Heart right ventricle (tissue), 16 donors: ENCODE results near the gene PPOX. TPM values are rescaled to one million over a fixed set of nuclear protein-coding genes. Genes with fewer than 3 reads are reported as not detected.

Source experiments
- ATAC-seq, 8 donors: fragments of 200-7000 bp; cut with Tn5 transposase; one replicate each; pipeline ENCODE4 v1.9.1; 2020; ENCODE audit warnings: mild to moderate bottlenecking in 8 of 8, moderate library complexity in 8 of 8, moderate number of reproducible peaks in 1 of 8
- DNase-seq, 2 donors: peaks; one replicate each; pipeline ENCODE4 v3.0.0-alpha.2; 2020
- H3K27ac ChIP-seq, 10 donors: fragments of 200-600 bp; sonication (generic) in 2 of 10; one replicate each; pipeline versions ENCODE4 v1.5.0 to v1.8.0; 2020 to 2022; ENCODE audit warnings: mild to moderate bottlenecking in 3 of 10
- H3K27me3 ChIP-seq, 7 donors: fragments of 200-600 bp; one replicate each; pipeline ENCODE4 v1.8.0; 2021 to 2022; ENCODE audit warnings: mild to moderate bottlenecking in 2 of 7
- H3K36me3 ChIP-seq, 9 donors: fragments of 200-600 bp; sonication (generic) in 1 of 9; one replicate each; pipeline versions ENCODE4 v1.5.0 to v1.8.0; 2020 to 2022; ENCODE audit warnings: mild to moderate bottlenecking in 2 of 9
- H3K4me1 ChIP-seq, 9 donors: fragments of 200-600 bp; sonication (generic) in 1 of 9; one replicate each; pipeline versions ENCODE4 v1.5.0 to v1.8.0; 2020 to 2022; ENCODE audit warnings: mild to moderate bottlenecking in 4 of 9
- H3K4me3 ChIP-seq, 10 donors: fragments of 200-600 bp; sonication (generic) in 2 of 10; one replicate each; pipeline versions ENCODE4 v1.5.0 to v1.8.0; 2020 to 2022; ENCODE audit warnings: mild to moderate bottlenecking in 7 of 10, moderate library complexity in 2 of 10
- H3K9me3 ChIP-seq, 11 donors: fragments of 200-600 bp in 10 of 11; sonication (generic) in 2 of 11; one replicate each; pipeline versions ENCODE4 v1.5.0 to v1.8.0; 2013 to 2022; ENCODE audit warnings: mild to moderate bottlenecking in 2 of 11, control low read depth in 1 of 11, moderate library complexity in 1 of 11
- CTCF ChIP-seq, 9 donors: fragments of 200-600 bp; sonication (generic) in 2 of 9; IDR thresholded peaks; one replicate each; pipeline versions ENCODE4 v1.5.0 to v1.8.0; 2021 to 2022; ENCODE audit warnings: antibody characterized with exemption in 9 of 9, mild to moderate bottlenecking in 5 of 9, moderate library complexity in 1 of 9
- WGBS, 2 donors: extraction: QIAGEN DNeasy Blood & Tissue Kit; methylation state at CpG; one replicate each; pipeline ENCODE4 v1.1.7; 2013; ENCODE audit warnings: inconsistent platforms in 1 of 2; 5-methylcytosine and 5-hydroxymethylcytosine counted together
- intact Hi-C, 10 donors: fragments of 100-400 bp; cut with DNase I; formaldehyde crosslinking; loops; one replicate each; pipeline versions ENCODE4 v1.11.1 to v1.14.2; 2022
- polyA plus RNA-seq, 2 donors: library from polyadenylated mRNA; stranded (reverse); fragments of 200-250 nt; gene quantifications; one replicate each; pipeline ENCODE4 v1.2.3, GENCODE V29; 2013
- total RNA-seq, 10 donors: library from RNA; stranded (reverse); fragmentation: NEBNext Ultra II Directional in 3 of 10; extraction: Animal tissue kit (Norgen Biotek cat#: 25700) in 3 of 10; gene quantifications; one replicate each; pipeline versions ENCODE4 v1.2.1 to v1.2.4, GENCODE V29; 2021 to 2023
- donor health status: Arrhythmogenic right ventricular cardiomyopathy.
- donor health status: ischemic (EF 13 %, LVEDD 7.1; RV severe dilation, severe dysfunction).
- donor health status: healthy with polysubstance abuse.
- donor health status: DM: no; HTN: yes; CAD: no.
- donor health status: DM: no; HTN: no; CAD: no.
- donor health status: ischemic (EF 25% LVEDD 6.9; RV normal size, moderate dysfunction).
- donor health status: ischemic (EF 25% LVEDD 5.7; RV mildly dilated, moderate dysfunction).
- donor health status: healthy.
- donor health status: DM: yes; HTN: yes; CAD: no.
- donor health status: Ischemic cardiomyopathy.
- donor health status: ischemic (EF 35%, LVEDD 5.7; RV mildly dilated, moderate dysfunction).
- donor health status: nonischemic (EF 11% LVEDD 7.7; RV severe dilation, severe dysfunction).
- donor health status: DM: yes; HTN: yes; CAD: no.
- donor health status: PGD.
- donor health status: ischemic (EF 29% LVEDD 5.4; RV normal size, mild dysfunction).
- donor health status: nonischemic (EF 23%, LVEDD 6.1; RV moderate dilation, normal function).

The PPOX gene
- total and polyA plus RNA-seq, 12 donors, result 8.5 to 58.5 (median 15.0) TPM

- H3K27me3 ChIP-seq, result no peaks in the 10 kb centered on the region
- no peak overlapping the region for H3K4me3 ChIP-seq
- no peak for DNase-seq
- no peak for TF ChIP-seq CTCF (IDR thresholded peaks at IDR 0.05)
- H3K4me1 ChIP-seq, result peaks cover 12 to 55% (median 46%) of the 10 kb centered on the region in 9 donors
- WGBS, 2 donors, result 93 to 96% methylated on average over 10 of the region's 10 CpGs
- no peak overlapping the region for H3K27ac ChIP-seq
- intact Hi-C loops, result no loop called here
- H3K9me3 ChIP-seq, result no peaks in the 10 kb centered on the region
- ATAC-seq, result no peak
- H3K36me3 ChIP-seq, result peaks cover 0 to 53% (median 5%) of the 10 kb centered on the region in 9 donors
Observed at GRCh38 chr1:161162806-161163205, 3.4 kb upstream of the PPOX start.

- Histone ChIP-seq H3K27ac (no peak overlapping the region), H3K36me3 (peaks cover 0 to 54% (median 5%) of the 10 kb centered on the region in 9 donors), H3K4me3 (no peak overlapping the region), H3K27me3 (no peaks in the 10 kb centered on the region), H3K9me3 (no peaks in the 10 kb centered on the region), H3K4me1 (peaks cover 12 to 53% (median 46%) of the 10 kb centered on the region in 9 donors)
- no peak for TF ChIP-seq CTCF (IDR thresholded peaks at IDR 0.05)
- 92 to 95% methylated on average over 5 of the region's 5 CpGs for WGBS, 2 donors
- intact Hi-C loops, result no loop called here
- no peak for ATAC-seq
- DNase-seq, result no peak
Observed at GRCh38 chr1:161163793-161164192, 2.4 kb upstream of the PPOX start.

GRCh38 chr1:161164901-161165610 lies 1.2 kb upstream of the PPOX start:
- no peak for TF ChIP-seq CTCF (IDR thresholded peaks at IDR 0.05)
- Histone ChIP-seq H3K27me3 (no peaks in the 10 kb centered on the region), H3K27ac (peak overlapping the region; percentile 86 to 94 (median 88)), H3K36me3 (peaks cover 0 to 66% (median 5%) of the 10 kb centered on the region in 9 donors), H3K9me3 (no peaks in the 10 kb centered on the region), H3K4me3 (peak overlapping the region; percentile 62 to 92 (median 78)), H3K4me1 (peaks cover 12 to 48% (median 40%) of the 10 kb centered on the region in 9 donors)
- 56 to 57% methylated on average over 14 of the region's 14 CpGs for WGBS, 2 donors
- intact Hi-C loops, result loop anchor here in 1 of 10 donors (5.0 kb wide), 1 partner anchor 33 kb away; the partner anchor contains the start of gene DEDD
- ATAC-seq (no peak), DNase-seq (no peak)

- intact Hi-C loops, result loop anchor here in 1 of 10 donors (5.0 kb wide), 1 partner anchor 35 kb away; the partner anchor contains the start of gene DEDD
- H3K4me3 ChIP-seq, result peak overlapping the region; percentile 62 to 92 (median 78)
- H3K27ac ChIP-seq, result peak overlapping the region in 9 of 10 donors; percentile 86 to 94 (median 89)
- DNase-seq (no peak), ATAC-seq (peak in 5 of 8 donors; percentile 0 to 8 (median 2))
- H3K36me3 ChIP-seq, result peaks cover 0 to 73% (median 17%) of the 10 kb centered on the region in 9 donors
- peaks cover 7 to 40% (median 22%) of the 10 kb centered on the region in 9 donors for H3K4me1 ChIP-seq
- H3K27me3 ChIP-seq, result no peaks in the 10 kb centered on the region
- H3K9me3 ChIP-seq, result no peaks in the 10 kb centered on the region
- no peak for TF ChIP-seq CTCF (IDR thresholded peaks at IDR 0.05)
- 8% methylated on average over 33 of the region's 33 CpGs for WGBS, 2 donors
Observed at GRCh38 chr1:161166669-161167548, 683 bp downstream of the PPOX start.
